OCI-M2 (cell line): ENCODE results near the gene PYCR2.
"Not testable (repeated sequence)": the region's sequence is repeated elsewhere in the genome, so short reads cannot be mapped to it uniquely, and the experiment has no call there.

Source experiments
- DNase-seq: peaks from one replicate; lab custom pipeline; 2025; ENCODE audit not compliant: unreplicated experiment; lab: John Stamatoyannopoulos, UW

The PYCR2 gene

DNA sequence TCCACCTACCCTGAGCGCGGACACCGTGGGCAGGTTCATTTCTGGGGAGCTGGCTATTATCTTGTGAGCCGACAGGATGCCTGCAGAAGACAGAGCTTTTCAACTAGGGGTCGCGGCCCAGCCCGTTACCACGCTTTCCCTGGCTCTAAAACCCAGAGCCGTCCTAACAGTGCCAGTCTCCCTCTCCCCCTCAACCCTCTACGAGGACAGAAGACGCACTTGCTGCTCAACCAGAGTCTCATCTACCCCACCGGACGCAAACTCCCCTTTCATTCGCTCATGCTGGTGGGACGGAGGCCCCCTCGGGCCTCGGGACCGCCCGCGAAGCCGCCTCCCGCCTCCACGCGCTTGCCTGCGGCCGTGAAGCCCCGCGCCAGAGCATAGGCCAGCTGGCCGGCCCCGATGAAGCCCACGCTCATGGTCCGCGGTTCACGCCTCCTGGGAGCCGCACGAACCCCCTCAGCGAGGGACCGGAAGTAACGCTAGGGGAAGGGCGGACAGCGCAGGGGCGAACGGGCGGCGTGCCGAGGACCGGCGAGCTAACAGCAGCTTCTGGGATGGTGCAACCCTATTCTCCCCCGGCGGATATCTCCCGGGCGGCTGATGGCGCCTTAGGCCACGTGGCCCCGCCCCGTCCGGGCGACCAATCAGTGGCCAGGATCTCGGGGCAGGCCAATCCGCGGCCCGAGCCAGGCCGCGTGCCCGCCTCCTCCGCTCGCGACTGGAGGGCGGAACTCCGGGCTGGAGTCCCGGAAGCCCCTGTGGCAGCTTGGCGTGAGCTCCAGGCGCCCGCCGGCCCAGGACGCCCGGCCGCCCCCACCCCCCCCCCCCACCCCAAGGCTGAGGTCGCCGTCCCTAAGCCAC lies at the start of gene PYCR2:
TSS of gene PYCR2 (minus strand) at position 559 of the 864 bp plus-strand sequence. CDS start at position 419, 140 bp downstream.
- DNase-seq: peak; percentile 77

DNA sequence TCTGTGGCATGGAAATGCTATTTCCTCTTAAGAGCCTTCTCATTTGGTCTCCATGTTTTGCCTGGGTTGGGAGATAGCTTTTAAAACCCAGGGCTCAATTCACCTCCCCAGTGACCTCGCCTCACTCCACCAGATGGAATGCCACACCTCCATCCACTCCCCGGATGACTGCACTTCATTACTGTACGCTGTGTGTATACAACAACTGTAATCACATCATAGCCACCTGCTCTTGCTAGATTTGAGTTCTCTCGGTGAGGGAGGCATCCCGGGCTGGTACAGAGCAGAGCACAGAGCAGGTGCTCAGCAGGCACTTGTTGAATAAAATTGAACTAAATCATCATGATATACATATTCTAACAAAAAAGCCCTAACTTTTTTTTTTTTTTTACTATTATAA lies 49.1 kb upstream of the PYCR2 start:
- DNase-seq: no peak

DNA sequence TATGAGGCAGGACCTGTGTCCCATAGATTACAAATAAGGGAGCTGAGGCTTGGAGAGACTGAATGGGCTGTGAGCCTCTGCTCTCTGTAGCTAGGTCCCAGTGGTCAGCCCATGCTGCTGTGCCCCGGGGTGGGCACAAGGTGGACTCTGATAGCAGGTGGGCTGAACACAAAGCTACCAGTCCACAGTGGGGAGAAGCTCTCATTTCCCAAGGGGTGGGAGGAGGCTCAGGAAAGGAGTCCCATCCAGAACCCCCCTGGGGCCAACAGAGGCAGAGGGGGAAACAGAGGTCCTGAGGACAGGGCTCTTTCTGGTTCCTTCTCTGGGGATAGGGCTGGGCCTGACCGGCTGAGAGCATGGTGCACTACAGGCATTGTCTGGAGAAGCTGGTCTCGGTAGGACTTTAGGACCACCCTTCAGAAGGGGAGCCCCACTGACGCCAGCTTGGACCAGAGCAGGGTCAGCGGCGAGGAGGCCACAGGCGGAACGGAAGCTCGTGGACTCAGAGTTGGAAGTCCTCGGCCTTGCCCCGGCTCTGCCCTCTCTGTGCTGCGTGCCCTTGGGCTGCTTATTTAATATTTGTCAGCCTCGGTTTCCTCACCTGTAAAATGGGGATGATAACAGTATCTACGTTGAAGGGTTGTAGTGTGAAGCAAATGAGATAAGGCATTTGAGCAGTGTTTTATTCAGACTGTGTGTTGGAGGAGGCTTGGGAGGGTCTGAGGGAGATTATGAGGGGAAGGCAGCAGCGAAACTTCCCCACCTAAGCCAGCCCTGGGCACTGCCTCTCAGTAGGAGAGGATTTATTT lies 48.5 kb upstream of the PYCR2 start:
- DNase-seq: no peak

DNA sequence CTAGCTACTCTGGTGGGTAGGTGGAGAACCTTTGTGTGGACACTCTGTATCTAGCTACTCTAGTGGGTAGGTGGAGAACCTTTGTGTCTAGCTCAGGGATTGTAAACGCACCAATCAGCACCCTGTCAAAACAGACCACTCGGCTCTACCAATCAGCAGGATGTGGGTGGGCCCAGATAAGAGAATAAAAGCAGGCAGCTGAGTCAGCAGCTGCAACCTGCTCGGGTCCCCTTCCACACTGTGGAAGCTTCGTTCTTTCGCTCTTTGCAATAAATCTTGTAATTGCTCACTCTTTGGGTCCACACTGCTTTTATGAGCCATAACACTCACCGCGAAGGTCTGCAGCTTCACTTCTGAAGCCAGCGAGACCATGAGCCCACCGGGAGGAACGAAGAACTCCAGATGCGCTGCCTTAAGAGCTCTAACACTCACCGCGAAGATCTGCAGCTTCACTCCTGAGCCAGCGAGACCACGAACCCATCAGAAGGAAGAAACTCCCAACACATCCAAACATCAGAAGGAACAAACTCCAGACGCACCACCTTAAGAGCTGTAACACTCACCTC lies 46.6 kb upstream of the PYCR2 start:
- not testable (repeated sequence) for DNase-seq

DNA sequence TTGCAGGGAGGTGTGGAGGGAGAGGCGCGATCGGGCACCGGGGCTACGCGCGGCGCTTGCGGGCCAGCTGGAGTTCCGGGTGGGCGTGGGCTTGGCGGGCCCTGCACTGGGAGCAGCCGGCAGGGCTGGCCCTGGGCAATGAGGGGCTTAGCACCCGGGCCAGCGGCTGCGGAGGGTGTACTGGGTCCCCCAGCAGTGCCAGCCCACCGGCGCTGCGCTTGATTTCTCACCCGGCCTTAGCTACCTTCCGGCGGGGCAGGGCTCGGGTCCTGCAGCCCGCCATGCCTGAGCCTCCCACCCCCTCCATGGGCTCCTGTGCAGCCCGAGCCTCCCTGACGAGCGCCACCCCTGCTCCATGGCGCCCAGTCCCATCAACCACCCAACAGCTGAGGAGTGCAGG lies 45.7 kb upstream of the PYCR2 start:
- DNase-seq: not testable (repeated sequence)

DNA sequence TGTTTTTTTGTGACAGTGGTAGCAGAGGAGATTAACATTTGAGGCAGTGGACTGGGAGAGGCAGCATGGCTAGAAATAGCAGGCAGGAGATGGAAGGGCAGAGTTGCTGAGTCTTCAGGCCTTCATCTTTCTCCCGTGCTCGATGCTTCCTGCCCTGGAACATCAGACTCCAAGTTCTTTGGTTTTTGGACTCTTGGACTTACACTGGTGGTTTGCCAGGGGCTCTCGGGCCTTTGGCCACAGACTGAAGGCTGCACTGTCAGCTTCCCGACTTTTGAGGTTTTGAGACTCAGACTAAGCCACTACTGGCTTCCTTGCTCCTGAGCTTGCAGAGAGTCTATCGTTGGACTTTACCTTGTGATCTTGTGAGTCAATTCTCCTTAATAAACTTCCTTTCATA lies 41.2 kb upstream of the PYCR2 start:
- DNase-seq: no peak

DNA sequence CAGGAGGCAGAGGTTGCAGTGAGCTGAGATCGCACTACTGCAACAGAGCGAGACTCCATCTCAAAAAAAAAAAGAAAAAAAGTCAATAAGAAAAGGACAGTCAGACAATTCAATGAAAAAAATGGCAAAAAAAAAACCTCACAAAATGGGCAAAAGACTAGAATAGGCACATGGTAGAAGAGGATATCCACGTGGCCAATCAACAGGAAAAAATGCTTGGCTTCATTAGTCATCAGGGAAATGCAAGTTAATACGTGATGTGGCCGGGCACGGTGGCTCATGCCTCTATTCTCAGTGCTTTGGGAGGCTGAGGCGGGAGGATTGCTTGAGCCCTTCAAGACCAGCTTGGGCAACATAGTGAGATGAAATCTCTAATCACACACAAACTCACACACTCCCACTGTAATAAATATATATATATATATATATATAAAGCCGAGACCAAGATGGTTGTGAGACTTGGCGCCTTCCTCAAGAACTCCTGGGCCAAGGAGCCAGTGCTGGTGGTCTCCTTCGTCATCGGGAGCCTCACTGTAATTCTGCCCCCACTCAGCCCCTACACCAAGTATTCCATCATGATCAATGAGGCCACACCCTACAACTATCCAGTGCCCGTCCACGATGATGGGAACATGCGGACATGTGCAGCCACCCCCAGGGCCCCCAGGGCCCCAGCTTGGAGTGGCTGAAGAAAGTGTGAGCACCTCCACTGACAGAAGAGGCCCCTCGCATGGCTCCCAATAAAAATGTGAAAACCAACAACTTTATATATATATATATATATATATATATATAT lies 39.9 kb upstream of the PYCR2 start:
- no peak for DNase-seq

DNA sequence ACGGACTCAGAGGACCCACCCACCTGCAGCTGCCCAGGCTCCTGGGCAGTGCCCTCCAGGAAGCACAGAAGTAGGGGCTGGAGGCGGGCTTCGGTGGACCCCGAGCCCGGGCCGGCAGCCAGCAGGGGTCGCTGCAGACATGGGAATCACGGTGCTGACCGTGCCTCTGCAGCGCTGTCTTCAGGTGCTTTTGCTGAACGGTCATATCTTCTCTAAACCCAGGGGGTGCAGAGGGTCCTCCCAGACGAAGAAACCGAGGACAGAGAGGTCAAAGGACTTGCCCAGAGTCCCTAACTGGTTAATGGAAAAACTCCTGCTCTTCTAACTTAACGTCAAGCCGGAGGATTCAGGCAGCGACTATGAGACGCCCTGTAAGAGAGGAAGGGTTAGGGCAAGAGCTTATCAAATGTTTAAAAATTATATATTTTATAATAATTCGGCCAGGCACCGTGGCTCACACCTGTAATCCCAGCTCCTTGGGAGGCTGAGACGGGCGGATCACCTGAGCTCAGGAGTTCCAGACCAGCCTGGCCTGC lies 38.5 kb upstream of the PYCR2 start:
- no peak for DNase-seq

DNA sequence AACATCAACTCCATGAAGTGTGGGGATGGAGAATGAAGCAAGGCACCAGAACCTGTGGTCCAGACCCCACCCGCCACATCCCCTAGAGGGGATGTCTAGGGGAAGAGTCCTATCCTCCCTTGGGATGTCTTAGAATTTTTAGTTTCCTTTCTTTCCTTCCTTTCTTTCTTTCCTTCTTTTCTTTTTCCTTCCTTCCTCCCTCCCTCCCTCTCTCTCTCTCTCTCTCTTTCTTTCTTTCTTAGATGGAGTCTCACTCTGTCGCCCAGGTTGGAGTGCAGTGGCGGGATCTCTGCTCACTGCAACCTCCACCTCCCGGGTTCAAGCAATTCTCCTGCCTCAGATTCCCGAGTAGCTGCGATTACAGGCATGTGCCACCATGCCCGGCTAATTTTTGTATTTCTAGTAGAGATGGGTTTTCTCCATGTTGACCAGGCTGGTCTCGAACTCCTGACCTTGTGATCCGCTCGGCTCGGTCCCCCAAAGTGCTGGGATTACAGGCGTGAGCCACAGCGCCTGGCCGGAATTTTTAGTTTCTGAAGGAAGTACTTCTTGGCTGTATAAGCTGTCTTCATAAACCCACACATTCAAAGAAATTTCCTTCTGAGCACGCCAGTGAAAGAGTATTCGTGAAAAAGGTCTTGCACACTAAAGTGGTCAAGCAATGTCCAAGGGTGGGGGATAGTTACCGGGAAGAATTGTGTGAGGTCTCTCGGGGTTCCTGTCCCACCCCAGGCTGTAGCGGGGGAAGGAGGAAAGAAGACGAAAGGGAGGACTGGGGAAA lies 37.8 kb upstream of the PYCR2 start:
- no peak for DNase-seq

DNA sequence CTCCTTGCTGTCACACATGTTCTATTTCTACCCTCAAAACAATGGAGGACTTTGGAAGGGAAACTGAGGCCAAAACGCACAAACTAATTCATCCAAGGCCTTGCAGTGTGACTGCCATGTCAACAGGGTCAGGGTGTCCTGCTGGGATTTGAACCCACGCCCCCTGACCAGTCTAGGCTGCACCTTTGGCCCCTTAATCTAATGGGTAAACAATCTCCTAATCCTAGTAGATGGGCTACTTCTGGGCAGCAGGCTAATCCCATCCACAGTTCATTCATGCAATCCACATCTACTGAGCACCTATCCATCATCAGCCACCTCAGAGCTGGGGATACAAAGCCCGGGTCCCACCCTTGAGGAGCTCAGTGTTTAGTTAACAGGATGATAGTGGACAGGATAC lies 34.0 kb upstream of the PYCR2 start:
- DNase-seq: no peak

DNA sequence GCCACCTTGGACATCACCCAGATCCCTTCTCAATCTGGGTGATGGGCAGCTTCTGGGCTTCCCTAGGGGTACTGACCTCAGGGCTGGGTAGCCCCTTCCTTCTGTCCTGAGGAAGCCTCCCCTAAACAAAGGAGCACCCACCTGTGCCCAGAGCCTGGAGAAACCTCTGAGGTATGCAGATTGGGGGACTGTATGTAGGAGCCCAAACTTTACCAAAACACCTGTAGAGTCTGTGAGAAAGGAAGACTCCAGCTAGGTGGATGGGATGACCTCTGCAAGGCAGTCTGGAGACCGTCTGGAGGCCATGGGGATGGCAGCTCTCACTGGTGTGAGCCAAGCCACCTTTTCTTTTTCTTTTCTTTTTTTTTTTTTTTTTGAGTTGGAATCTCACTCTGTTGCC lies 30.7 kb upstream of the PYCR2 start:
- no peak for DNase-seq

DNA sequence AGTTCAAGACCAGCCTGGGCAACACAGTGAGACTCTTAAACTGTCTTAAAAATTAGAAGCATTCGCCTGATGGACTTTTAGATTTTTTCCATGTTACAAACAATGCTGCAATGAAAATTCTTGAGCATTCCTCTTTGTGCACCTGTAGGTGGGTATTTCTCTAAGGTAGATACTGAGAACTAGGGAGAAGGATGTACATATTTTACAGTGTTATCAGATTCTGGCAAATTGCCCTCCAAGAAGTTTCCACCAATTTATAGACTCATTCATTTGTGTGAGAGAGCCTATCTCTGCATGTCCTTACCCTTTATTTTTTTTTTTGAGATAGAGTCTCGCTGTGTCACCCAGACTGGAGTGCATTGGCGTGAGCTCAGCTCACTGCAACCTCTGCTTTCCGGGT lies 29.3 kb upstream of the PYCR2 start:
- DNase-seq: no peak

DNA sequence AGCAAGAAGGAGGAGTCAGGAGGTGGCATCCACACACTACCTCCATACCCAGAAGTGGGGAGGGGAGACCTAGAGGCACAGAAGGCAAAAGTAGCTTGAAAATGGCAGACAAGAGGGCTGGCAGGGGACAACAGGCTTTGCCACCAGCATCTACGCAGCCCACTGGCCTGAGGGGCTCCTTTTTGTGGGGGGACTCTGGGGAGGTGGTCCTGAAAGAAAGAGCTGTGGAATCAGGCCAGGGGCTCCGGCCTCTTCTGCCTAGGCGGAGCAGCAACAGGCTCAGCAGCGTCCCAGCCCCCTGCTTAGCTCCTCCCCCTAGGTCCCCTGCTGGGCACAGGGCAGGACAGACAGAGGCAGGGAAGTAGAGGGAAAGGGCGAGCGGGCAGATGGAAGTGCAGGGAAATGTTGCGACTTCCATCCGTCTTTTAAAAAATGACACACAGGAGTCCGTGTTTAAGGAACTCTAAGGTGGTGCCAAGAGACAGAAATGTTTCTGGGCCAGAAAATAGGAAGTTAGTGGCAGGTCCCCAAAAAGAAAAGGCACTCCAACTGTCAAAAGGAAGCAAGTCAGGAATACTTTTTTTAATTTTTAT lies 27.0 kb upstream of the PYCR2 start:
- no peak for DNase-seq

DNA sequence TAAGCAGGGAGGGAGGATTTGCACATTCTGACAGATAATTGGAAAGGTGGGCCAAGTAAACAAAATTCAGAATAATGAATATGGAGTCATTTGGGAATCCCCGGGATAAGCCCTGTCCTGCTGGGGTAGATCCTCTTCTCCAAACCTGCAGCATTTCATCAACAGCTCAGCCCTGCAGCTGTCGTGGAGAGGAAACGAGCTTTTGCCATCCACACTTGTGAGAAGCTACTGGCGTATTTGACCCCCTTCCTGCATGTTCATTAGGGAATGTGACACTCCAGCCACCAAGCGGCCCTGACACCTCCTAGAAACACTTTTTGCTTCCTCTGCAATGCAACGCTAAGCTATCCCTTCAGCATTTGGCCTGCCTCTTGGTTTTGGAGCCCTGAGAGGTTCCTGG lies 25.0 kb upstream of the PYCR2 start:
- DNase-seq: no peak

DNA sequence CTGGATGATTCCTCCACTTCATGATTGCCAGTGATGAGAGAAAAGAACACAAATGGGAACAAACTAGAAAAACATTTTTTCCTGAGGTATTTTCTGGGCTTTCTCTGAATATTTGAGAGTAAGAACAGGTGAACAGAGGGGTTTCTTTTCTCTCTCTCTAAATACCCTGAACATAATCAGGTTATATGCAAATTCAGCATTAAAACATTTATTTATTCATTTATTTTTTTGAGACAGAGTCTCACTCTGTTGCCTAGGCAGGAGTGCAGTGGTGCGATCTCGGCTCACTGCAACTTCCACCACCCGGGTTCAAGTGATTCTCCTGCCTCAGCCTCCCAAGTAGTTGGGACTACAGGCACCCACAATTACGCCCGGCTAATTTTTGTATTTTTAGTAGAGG lies 22.8 kb upstream of the PYCR2 start:
- no peak for DNase-seq

DNA sequence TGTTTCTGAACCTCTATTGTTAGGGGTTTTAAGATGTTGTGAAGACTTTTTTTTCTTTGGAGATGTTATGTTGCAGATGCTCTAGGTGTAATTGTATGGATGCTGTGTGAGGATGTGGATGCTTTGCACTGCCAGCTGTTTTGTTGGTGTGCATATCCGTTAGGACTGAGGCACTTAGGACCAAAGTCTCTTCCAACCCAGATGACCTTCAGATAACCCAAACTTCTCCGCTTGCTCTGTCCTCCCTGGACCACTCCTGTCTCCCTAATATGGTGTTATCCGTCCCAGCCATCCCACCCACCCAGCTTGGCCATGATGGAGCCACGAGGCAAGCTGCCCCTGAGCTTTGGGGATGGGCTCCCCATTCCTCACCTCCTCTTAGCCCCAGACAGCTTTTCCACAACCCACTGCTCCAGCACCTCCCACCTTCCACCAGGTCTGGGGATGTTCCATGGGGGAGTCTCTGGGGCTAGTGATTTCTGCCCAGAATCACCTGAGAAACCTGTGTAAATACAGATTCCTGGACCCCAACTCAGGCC lies 22.1 kb upstream of the PYCR2 start:
- DNase-seq: no peak

DNA sequence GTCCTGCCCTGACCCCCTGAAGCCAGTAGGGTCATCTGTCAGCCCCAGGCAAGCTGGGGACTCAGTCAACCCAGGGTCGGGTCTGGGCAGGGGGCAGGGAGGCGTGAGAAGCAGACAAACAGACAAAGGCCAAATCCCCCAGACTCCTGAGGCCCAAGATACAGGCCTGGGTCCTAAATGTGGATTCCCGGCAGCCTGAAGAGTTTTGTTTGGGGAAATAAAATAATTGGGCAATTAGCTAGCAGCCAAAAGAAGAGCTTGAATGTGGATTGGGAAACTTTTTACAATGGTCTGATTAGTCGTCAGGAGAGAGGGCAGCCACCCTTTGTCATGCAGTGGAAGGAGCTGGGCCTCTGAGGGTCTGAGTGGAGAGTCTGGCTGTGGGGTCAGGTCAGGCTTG lies 21.5 kb upstream of the PYCR2 start:
- no peak for DNase-seq

DNA sequence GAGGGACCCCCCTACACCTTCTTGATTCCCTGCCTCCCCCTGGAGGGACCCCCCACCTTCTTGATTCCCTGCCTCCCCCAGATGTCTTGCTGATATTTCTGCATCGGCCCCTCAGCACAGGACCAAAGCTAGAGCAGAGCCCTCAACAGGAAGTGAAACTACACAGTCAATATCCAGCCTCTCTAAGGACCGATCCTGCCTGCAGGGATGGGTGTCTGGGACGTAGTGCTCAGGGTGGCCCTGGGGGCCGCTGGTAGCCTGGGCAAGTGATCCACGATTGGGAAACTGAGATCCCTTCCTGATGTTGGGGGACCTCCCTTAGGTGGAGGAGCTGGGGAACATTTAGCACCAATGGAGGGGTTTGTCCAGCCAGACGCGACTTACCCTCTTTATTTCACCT lies 20.9 kb upstream of the PYCR2 start:
- DNase-seq: no peak

DNA sequence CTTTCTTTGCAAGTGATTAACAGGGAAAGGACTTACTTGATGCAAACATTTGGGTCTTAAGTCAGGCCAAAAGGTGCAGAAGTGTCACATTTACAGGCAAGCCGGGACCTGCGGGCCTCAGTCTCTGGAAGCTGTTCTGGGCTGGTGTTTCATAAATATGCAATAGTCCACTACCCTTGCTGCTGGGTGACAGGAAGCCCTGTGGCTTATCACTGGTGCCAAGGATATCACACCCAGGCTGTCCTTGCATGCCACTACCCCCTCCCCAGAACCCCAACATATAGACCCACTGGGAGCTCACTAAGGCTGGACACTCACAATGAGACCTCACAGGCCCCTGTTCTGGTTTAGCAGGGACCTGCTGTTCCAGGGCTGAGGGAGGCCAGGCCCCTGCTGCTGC lies 20.3 kb upstream of the PYCR2 start:
- DNase-seq: no peak
